Memory B cell (primary cell): ENCODE data around the gene PCDHGC5.

Experiments used
- ATAC-seq: fragments of 150-1000 bp; cut with Tn5 transposase; 2 replicates; pipeline ENCODE4 v1.10.0; 2021; ENCODE audit warnings: low read depth, mild to moderate bottlenecking, moderate library complexity
- DNase-seq, 2 donors: peaks; one replicate each; pipeline ENCODE4 v3.0.0; 2022; ENCODE audit warnings: low spot score in 2 of 2
- H3K27ac Mint-ChIP-seq: one replicate; pipeline ENCODE4 v1.8.0; 2022; ENCODE audit warnings: mild to moderate bottlenecking, moderate library complexity, mixed read lengths
- H3K27me3 Mint-ChIP-seq: one replicate; pipeline ENCODE4 v1.8.0; 2022; ENCODE audit warnings: mixed read lengths
- H3K36me3 Mint-ChIP-seq: one replicate; pipeline ENCODE4 v1.8.0; 2022; ENCODE audit warnings: mild to moderate bottlenecking, mixed read lengths
- H3K4me1 Mint-ChIP-seq: one replicate; pipeline ENCODE4 v1.8.0; 2022; ENCODE audit warnings: mixed read lengths
- H3K4me3 Mint-ChIP-seq: one replicate; pipeline ENCODE4 v1.8.0; 2022; ENCODE audit warnings: mild to moderate bottlenecking, moderate library complexity, mixed read lengths
- H3K9me3 Mint-ChIP-seq: one replicate; pipeline ENCODE4 v1.8.0; 2022; ENCODE audit warnings: mixed read lengths

Gene PCDHGC5

DNA sequence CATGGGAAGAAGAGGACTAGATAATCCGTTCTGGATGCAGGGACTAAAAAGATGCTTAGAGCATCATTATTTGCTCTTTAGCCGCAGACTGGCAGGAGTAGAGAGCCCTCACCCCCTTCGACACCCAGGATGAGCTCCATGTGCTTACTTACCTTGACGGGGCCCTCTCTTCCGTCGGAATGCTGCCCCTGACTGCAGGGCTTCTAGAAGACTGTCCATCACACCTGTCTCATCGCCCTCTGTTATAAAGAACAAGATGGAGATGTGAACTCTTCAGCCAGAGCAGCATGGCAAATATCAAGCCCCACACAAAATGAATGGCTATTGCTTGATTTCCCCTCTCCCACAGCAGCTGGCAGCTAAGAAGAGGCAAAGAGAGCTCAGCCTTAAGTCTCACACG, 35.1 kb downstream of the PCDHGC5 start:
- Mint-ChIP-seq H3K27ac (no peak overlapping the region), H3K36me3 (peaks cover 53% of the 10 kb centered on the region), H3K4me1 (peaks cover 9% of the 10 kb centered on the region), H3K27me3 (no peaks in the 10 kb centered on the region), H3K9me3 (no peaks in the 10 kb centered on the region), H3K4me3 (no peak overlapping the region)
- DNase-seq (no peak), ATAC-seq (no peak)

DNA sequence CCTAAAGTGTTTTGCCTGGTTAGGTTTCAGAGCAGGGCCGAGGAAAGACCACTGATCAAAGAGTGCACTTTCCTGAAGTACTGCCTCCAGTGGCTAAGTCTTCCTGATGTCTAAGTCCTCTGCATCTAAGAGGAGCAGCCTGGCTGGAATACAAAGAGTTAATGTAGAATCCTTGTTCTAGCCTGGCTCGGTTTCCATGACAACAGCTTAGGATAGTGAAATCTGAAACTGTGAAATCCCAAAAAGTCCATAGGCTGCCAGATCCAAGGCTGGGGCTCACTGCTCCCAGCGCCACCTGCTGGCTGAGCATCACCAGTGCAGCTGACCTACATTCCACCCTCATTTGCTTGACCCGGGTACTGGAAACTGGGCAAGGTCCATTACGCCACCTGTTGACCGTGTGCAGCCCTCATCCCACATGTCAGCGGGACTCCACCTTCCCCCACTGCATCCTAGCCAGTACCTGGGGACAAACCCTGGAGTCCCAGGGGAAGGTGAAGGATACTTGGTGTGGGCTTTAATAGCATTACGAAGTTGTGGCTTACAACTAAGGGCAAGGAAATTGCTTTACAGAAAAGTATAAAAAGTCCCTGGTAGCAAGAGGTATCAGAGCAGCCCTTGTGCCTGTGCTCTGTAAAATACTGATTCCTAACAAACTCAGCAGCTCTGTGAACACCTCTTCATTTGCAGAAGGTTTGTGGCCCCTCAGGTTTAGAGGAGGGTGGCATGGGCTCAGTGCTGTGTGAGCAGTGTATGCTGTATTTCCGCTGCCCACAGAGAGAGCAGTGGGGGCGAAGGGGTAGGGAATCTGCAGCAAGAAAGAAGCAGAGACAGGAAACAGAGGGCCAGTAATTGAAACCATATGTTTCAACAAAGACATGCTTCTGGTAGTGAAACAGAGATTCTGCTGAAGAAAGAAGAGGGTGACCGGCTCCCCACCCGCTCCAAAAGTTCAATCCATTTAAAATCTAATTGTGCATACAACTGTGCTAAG, 36.0 kb downstream of the PCDHGC5 start:
- peak; percentile 51 to 62 for DNase-seq
- peaks cover 52% of the 10 kb centered on the region for H3K36me3 Mint-ChIP-seq

DNA sequence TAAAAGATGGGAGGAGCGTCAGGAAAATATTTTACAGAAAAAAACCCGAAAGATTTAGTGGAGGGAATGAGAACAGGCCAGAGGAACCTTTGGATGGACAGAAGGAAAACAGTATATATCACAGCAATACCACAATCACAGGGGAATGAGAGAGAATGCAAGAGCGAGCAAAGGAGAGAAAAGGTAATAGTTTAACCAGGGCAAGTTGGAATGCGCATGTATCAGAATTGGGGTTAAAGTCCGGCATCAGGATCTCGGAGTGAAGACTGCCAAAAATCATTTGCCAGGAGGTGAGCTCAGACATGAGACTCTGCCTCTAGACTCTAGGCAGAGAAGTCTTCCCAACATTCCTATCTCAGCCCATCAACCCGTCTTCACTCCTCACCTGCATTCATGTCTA, 36.8 kb downstream of the PCDHGC5 start:
- no peaks in the 10 kb centered on the region for H3K9me3 Mint-ChIP-seq
- H3K27me3 Mint-ChIP-seq: no peaks in the 10 kb centered on the region
- H3K4me1 Mint-ChIP-seq: peaks cover 12% of the 10 kb centered on the region
- no peak overlapping the region for H3K4me3 Mint-ChIP-seq
- peaks cover 45% of the 10 kb centered on the region for H3K36me3 Mint-ChIP-seq
- peak overlapping the region; percentile 32 for H3K27ac Mint-ChIP-seq
- ATAC-seq: no peak
- no peak for DNase-seq

More for the DNA sequence above, 36.0 kb downstream of the PCDHGC5 start:
- peak; percentile 76 for ATAC-seq
- no peaks in the 10 kb centered on the region for H3K9me3 Mint-ChIP-seq
- H3K4me3 Mint-ChIP-seq: no peak overlapping the region
- H3K27me3 Mint-ChIP-seq: no peaks in the 10 kb centered on the region
- H3K27ac Mint-ChIP-seq: no peak overlapping the region
- H3K4me1 Mint-ChIP-seq: peaks cover 12% of the 10 kb centered on the region

DNA sequence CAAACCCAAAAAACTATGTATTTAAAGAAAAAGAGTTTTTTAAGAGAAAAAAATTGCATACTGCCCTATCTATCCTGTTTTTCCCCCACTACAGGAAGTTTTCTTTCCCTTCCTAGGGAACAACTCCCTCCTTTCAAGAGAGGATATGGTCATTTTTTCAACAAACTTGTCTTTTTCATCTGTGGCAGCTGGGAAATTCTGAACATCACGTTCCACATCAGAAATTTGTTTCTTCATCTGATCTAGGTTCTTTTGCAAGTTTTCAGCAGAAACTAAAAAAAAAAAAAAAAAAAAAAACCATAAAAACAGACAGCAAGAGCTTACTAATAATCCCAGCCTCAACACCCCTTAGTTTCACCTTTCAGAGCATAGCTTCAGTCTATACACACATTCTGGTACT, 38.5 kb downstream of the PCDHGC5 start:
- Mint-ChIP-seq H3K36me3 (peaks cover 34% of the 10 kb centered on the region), H3K4me1 (peaks cover 9% of the 10 kb centered on the region), H3K4me3 (no peak overlapping the region), H3K27me3 (no peaks in the 10 kb centered on the region), H3K9me3 (no peaks in the 10 kb centered on the region), H3K27ac (no peak overlapping the region)
- ATAC-seq: no peak
- DNase-seq: no peak

DNA sequence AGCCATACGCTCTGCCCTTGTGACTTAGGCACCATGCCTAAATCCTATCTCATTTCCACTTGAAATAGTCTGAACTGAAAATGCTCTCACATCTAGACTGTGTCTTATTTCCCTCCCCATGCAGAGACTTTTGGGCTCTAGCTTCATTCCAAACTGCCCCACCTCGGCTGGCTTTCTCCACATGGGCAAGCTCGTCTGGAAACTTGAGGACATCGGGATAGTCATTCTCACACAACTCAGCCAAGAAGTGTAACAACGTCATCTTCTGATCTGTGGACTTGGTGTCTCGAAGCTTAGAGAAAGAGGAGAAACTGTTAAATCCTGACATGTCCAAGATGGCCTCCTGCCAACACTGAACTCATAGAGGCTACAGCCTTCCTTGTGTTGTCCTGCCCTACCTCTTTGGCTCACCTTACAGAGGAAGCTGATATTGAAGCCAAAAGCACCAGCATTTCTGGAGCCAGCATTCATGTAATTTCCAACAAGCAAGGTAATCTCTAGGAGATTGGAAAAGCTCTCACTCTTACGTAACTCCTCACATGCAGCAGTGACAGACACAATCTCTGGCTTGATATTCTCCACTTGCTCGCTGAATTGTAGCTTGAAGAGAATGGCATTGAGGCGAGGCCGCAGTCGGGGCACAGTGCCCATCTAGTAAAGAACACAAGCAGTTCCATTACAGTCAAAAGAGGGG, 39.6 kb downstream of the PCDHGC5 start:
- Mint-ChIP-seq H3K27me3 (no peaks in the 10 kb centered on the region), H3K4me3 (no peak overlapping the region), H3K9me3 (no peaks in the 10 kb centered on the region), H3K27ac (no peak overlapping the region), H3K4me1 (peaks cover 7% of the 10 kb centered on the region), H3K36me3 (peaks cover 31% of the 10 kb centered on the region)
- DNase-seq (no peak), ATAC-seq (no peak)

DNA sequence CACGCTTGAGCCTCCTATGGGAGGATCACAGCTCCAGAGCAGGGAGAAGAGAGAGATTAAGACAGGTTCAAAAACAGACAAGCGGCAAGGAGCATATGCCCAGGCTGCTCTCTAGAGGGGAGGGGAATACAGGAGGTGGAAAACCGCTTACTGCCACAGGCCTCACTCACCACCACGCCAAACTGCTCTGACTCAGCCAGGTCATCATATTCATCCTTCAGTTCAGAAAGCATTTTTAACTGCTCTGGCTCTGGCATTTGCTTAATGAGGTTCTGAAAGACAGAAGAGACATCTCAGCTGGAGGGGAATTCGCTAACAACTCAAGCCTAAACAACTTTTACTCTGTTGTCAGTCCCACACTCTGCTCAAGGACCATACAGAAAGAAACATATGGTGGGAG, 40.1 kb downstream of the PCDHGC5 start:
- DNase-seq (no peak), ATAC-seq (no peak)
- H3K27me3 Mint-ChIP-seq: no peaks in the 10 kb centered on the region
- H3K4me1 Mint-ChIP-seq: peaks cover 7% of the 10 kb centered on the region
- H3K27ac Mint-ChIP-seq: no peak overlapping the region
- H3K36me3 Mint-ChIP-seq: peaks cover 31% of the 10 kb centered on the region
- H3K4me3 Mint-ChIP-seq: no peak overlapping the region
- H3K9me3 Mint-ChIP-seq: no peaks in the 10 kb centered on the region

DNA sequence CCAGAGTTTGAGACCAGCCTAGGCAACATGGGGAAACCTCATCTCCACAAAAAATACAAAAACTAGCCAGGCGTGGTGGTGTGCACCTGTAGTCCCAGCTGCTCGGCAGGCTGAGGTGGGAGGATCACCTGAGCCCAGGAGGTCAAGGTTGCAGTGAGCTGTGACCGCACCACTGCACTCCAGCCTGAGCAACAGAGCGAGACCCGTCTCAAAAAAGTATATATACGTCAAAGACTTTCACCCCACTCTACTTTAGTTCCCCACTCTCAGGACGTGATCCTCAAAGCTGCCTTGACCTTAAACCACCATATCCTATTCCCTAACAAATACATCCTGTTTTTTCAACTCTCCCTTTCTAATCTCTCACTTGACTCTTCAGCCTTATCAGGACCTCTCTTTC, 41.0 kb downstream of the PCDHGC5 start:
- Mint-ChIP-seq H3K4me1 (peaks cover 3% of the 10 kb centered on the region), H3K4me3 (no peak overlapping the region), H3K27ac (no peak overlapping the region), H3K36me3 (peaks cover 32% of the 10 kb centered on the region), H3K27me3 (no peaks in the 10 kb centered on the region), H3K9me3 (no peaks in the 10 kb centered on the region)
- peak; percentile 71 for ATAC-seq
- DNase-seq: no peak

DNA sequence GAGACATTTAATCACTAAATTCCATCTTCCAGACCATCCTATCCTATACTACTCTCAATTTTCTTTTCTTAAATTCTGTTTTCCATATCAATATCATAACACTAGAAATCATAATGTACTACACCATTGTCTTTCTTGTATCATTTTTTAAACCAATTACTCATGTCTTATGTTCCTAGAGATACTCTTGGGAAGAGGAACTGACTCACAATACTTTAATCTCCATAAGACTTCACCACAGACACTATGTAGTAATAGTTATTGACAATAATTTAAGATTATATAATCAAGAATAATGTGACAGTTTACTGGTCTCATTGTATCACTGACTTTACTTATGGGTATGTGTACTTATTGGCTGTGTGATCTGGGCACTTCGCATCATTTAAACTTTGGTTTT, 43.8 kb downstream of the PCDHGC5 start:
- peaks cover 31% of the 10 kb centered on the region for H3K36me3 Mint-ChIP-seq
- H3K4me3 Mint-ChIP-seq: no peak overlapping the region
- no peak for ATAC-seq
- no peaks in the 10 kb centered on the region for H3K9me3 Mint-ChIP-seq
- H3K27me3 Mint-ChIP-seq: no peaks in the 10 kb centered on the region
- peaks cover 7% of the 10 kb centered on the region for H3K4me1 Mint-ChIP-seq
- no peak for DNase-seq
- H3K27ac Mint-ChIP-seq: no peak overlapping the region

DNA sequence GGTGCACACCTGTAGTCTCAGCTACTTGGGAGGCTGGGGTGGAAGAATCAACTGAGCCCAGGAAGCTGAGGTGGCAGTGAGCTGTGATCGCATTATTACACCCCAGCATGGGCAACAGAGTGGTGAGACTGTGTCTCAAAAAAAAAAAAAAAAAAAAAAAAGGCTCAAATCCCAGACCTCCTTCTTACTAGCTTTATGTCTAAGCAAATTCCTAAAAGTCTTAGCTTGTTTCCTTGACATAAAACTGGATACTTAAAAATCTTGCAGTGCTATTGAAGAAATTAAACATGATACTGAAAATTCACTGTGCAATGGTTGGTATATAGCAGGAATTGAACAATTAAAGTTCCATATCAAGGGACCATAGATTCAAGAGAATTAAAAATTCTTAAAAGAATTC, 45.0 kb downstream of the PCDHGC5 start:
- Mint-ChIP-seq H3K4me1 (peaks cover 7% of the 10 kb centered on the region), H3K27me3 (no peaks in the 10 kb centered on the region), H3K36me3 (peaks cover 23% of the 10 kb centered on the region), H3K9me3 (no peaks in the 10 kb centered on the region), H3K4me3 (no peak overlapping the region), H3K27ac (no peak overlapping the region)
- no peak for ATAC-seq
- no peak for DNase-seq

DNA sequence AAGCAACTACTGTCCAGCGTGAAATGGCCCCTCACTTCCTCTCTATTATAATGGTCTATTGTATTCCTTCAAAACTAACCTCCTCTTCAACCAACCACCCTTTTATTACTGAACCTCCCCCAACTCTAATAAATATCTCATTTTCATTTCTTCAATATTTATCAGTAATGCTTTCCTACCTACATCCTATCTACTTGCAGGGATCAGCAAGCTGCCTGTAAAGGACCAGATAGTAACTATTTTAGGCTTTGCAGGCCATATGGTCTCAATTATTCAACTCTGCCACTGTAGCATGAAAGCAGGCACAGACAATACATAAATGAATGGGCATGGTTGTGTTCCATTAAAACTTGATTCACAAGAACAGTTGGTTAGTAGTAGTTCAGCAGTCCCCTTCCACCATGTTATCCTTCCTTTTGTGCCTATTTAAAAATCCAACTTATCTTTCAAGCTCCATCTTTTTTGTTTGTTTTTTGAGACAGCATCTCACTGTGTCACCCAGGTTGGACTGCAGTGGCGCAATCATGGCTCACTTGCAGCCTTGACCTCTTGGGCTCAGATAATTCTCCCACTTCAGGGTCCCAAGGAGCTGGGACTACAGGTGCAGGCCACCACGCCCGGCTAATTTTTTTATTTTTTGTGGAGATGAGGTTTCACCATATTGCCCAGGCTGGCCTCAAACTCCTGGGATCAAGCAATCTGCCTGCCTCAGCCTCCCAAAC, 45.8 kb downstream of the PCDHGC5 start:
- no peaks in the 10 kb centered on the region for H3K9me3 Mint-ChIP-seq
- DNase-seq (no peak), ATAC-seq (no peak)
- H3K27ac Mint-ChIP-seq: no peak overlapping the region
- H3K36me3 Mint-ChIP-seq: peaks cover 16% of the 10 kb centered on the region
- no peaks in the 10 kb centered on the region for H3K27me3 Mint-ChIP-seq
- peaks cover 4% of the 10 kb centered on the region for H3K4me1 Mint-ChIP-seq
- H3K4me3 Mint-ChIP-seq: no peak overlapping the region
